K562 (cell line): ENCODE data around the gene CCDC33. TPM values are rescaled to one million over a fixed set of nuclear protein-coding genes. Genes with fewer than 3 reads are reported as not detected.

Source experiments
- ATAC-seq: fragments of 200-7000 bp; cut with Tn5 transposase; 3 replicates; pipeline ENCODE4 v1.9.1; 2020; ENCODE audit warnings: moderate library complexity
- BruUV-seq: library from RNA; stranded (reverse); fragments of 400-500 nt; replicated peaks from 2 replicates; lab custom pipeline; 2021; lab: Mats Ljungman, UMichigan
- CTCF ChIA-PET: fragments of 300-600 bp; formaldehyde crosslinking; extraction: SDS; loops from one replicate; lab custom pipeline; 2021; ENCODE audit warnings: low intra/inter-chr PET ratio; lab: Yijun Ruan, JAX
- POLR2A ChIA-PET: fragments of 300-600, 350-650 bp; sonication (Branson Sonifier 250); formaldehyde crosslinking; extraction: SDS; loops from one replicate; lab custom pipeline; 2021; ENCODE audit warnings: antibody characterized with exemption, inconsistent platforms; lab: Yijun Ruan, JAX
- DNase-seq, 4 experiments: peaks; one replicate each; pipeline versions ENCODE4 v3.0.0 to v3.0.0-alpha.2; 2011 to 2018; ENCODE audit warnings: low spot score in 3 of 4, mixed read lengths in 3 of 4; ENCODE audit errors: extremely low read depth in 1 of 4
- FAIRE-seq: peaks from 2 replicates; lab custom pipeline; 2011; peaks lifted over from hg19 to GRCh38; lab: Jason Lieb, UNC
- H2AFZ ChIP-seq: 2 replicates; pipeline ENCODE4 v1.6.0; 2011; ENCODE audit warnings: low read depth, low read length, control low read depth, inconsistent platforms
- H3K27ac ChIP-seq: fragments of 200-600 bp; 3 replicates; pipeline ENCODE4 v1.8.0; 2011; ENCODE audit warnings: low read depth, mild to moderate bottlenecking, control low read depth, inconsistent platforms, low read length, moderate library complexity, mixed read lengths; ENCODE audit errors: extremely low read depth
- H3K27me3 ChIP-seq, 2 experiments: fragments of 300-600 bp in 1 of 2; 2 replicates in 1 of 2; 3 replicates in 1 of 2; pipeline versions ENCODE4 v1.6.0 to v1.8.0; 2011; ENCODE audit warnings: inconsistent platforms in 2 of 2, low read length in 2 of 2, mild to moderate bottlenecking in 1 of 2, mixed read lengths in 1 of 2, moderate library complexity in 1 of 2; ENCODE audit not compliant: control insufficient read depth in 2 of 2, insufficient read depth in 2 of 2
- H3K36me3 ChIP-seq: fragments of 300-600 bp; 3 replicates; pipeline ENCODE4 v1.8.0; 2011; ENCODE audit warnings: mild to moderate bottlenecking, low read length, inconsistent platforms; ENCODE audit not compliant: control insufficient read depth, insufficient read depth
- H3K4me1 ChIP-seq, 2 experiments: fragments of 200-600 bp in 1 of 2; replicated peaks in 1 of 2; 2 replicates in 1 of 2; 3 replicates in 1 of 2; pipeline versions ENCODE4 v1.5.1 to v1.8.0; 2011; ENCODE audit warnings: inconsistent platforms in 2 of 2, low read length in 2 of 2, mild to moderate bottlenecking in 1 of 2, mixed read lengths in 1 of 2, moderate library complexity in 1 of 2; ENCODE audit not compliant: control insufficient read depth in 2 of 2, insufficient read depth in 2 of 2
- H3K4me2 ChIP-seq: 2 replicates; pipeline ENCODE4 v1.6.1; 2011; ENCODE audit warnings: low read length, control low read depth, inconsistent platforms, mixed read lengths; ENCODE audit not compliant: insufficient read depth
- H3K4me3 ChIP-seq: fragments of 200-600 bp; sonication (generic), shearing (Covaris generic); 2 replicates; pipeline ENCODE4 v1.5.1; 2016; ENCODE audit warnings: control low read depth, inconsistent platforms
- H3K79me2 ChIP-seq: fragments of 200-600 bp; 3 replicates; pipeline ENCODE4 v1.8.0; 2011; ENCODE audit warnings: low read length, inconsistent platforms; ENCODE audit not compliant: control insufficient read depth, insufficient read depth
- H3K9ac ChIP-seq, 2 experiments: 2 replicates each; pipeline versions ENCODE4 v1.6.0 to v1.6.1; 2011; ENCODE audit warnings: low read depth in 2 of 2, low read length in 2 of 2, control low read depth in 1 of 2, inconsistent platforms in 1 of 2, mild to moderate bottlenecking in 1 of 2, mixed read lengths in 1 of 2; ENCODE audit not compliant: insufficient read depth in 1 of 2
- H3K9me1 ChIP-seq: one replicate; pipeline ENCODE4 v1.6.0; 2011; ENCODE audit warnings: inconsistent platforms, mild to moderate bottlenecking, low read length, moderate library complexity; ENCODE audit not compliant: control insufficient read depth, insufficient read depth
- H3K9me3 ChIP-seq: replicated peaks from 2 replicates; pipeline ENCODE4 v1.5.1; 2011; ENCODE audit warnings: low read depth, low read length, inconsistent platforms; ENCODE audit not compliant: control insufficient read depth, insufficient read depth
- H4K20me1 ChIP-seq: replicated peaks from 2 replicates; pipeline ENCODE4 v1.6.1; 2011; ENCODE audit warnings: low read length, inconsistent platforms, mixed read lengths; ENCODE audit not compliant: control insufficient read depth, insufficient read depth
- EGR1 ChIP-seq: fragments of 450-650 bp; conservative IDR thresholded peaks from 2 replicates; pipeline ENCODE4 v1.6.1; 2017; ENCODE audit warnings: mild to moderate bottlenecking
- FOXK2 ChIP-seq, 2 experiments: fragments of 450-650 bp; IDR thresholded peaks in 1 of 2; conservative IDR thresholded peaks in 1 of 2; 2 replicates each; pipeline ENCODE4 v1.6.1; 2016; ENCODE audit warnings: low read depth in 2 of 2, mild to moderate bottlenecking in 1 of 2
- HNRNPLL ChIP-seq: fragments of 200-400 bp; formaldehyde crosslinking; IDR thresholded peaks from 2 replicates; pipeline ENCODE4 v1.6.1; 2017; ENCODE audit warnings: low read length, low read depth, mild to moderate bottlenecking; ENCODE audit not compliant: poor library complexity, severe bottlenecking
- HOXB6 ChIP-seq: fragments of 250-450 bp; sonication (Bioruptor Pico); IDR thresholded peaks from 2 replicates; pipeline ENCODE4 v1.5.1; 2022; ENCODE audit warnings: mild to moderate bottlenecking, borderline replicate concordance
- KLF1 ChIP-seq: fragments of 450-650 bp; IDR thresholded peaks from 2 replicates; pipeline ENCODE4 v1.6.1; 2016; ENCODE audit warnings: missing genetic modification characterization, missing compliant biosample characterization
- KLF16 ChIP-seq: IDR thresholded peaks from 2 replicates; pipeline ENCODE4 v1.6.1; 2016; ENCODE audit warnings: antibody characterized with exemption
- MAZ ChIP-seq, 2 experiments: fragments of 450-650 bp in 1 of 2; sonication (generic) in 1 of 2; formaldehyde crosslinking; IDR thresholded peaks in 1 of 2; conservative IDR thresholded peaks in 1 of 2; 2 replicates each; pipeline versions ENCODE4 v1.4.0 to v1.5.0; 2020; ENCODE audit warnings: mild to moderate bottlenecking in 1 of 2, missing genetic modification reagents in 1 of 2
- NRF1 ChIP-seq, 2 experiments: fragments of 450-650 bp; IDR thresholded peaks in 1 of 2; conservative IDR thresholded peaks in 1 of 2; 2 replicates each; pipeline ENCODE4 v1.6.1; 2014; ENCODE audit warnings: mild to moderate bottlenecking in 2 of 2
- RBM17 ChIP-seq: fragments of 200-400 bp; formaldehyde crosslinking; IDR thresholded peaks from 2 replicates; pipeline ENCODE4 v1.6.1; 2017; ENCODE audit warnings: low read depth, mild to moderate bottlenecking, low read length, borderline replicate concordance
- RFX5 ChIP-seq: IDR thresholded peaks from 2 replicates; pipeline ENCODE4 v1.6.1; 2011; ENCODE audit warnings: low read depth, mild to moderate bottlenecking, improper control_type of control experiment, low read length
- SAP30 ChIP-seq: fragments of 200-600 bp; sonication (generic); IDR thresholded peaks from 2 replicates; pipeline ENCODE4 v1.6.1; 2012; ENCODE audit warnings: borderline replicate concordance, low read depth, mild to moderate bottlenecking, moderate library complexity, low read length, control low read depth, inconsistent platforms; ENCODE audit not compliant: insufficient read depth, poor library complexity, severe bottlenecking
- ZNF24 ChIP-seq: fragments of 450-650 bp; IDR thresholded peaks from 2 replicates; pipeline ENCODE4 v1.6.1; 2016
- WGBS: fragments of 100-300 bp; shearing (Covaris generic); methylation state at CpG from one replicate; pipeline ENCODE4 v1.1.6; 2016; ENCODE audit warnings: low coverage, mixed read lengths; ENCODE audit not compliant: insufficient coverage; ENCODE audit errors: missing lambda C conversion rate; 5-methylcytosine and 5-hydroxymethylcytosine counted together
- in situ Hi-C: fragments of 300-500 bp; cut with MboI; formaldehyde crosslinking; loops from 4 replicates; pipeline ENCODE4 v1.15.0; 2018; ENCODE audit warnings: inconsistent platforms, mixed read lengths
- intact Hi-C: fragments of 100-400 bp; cut with micrococcal nuclease; formaldehyde crosslinking; loops from 2 replicates; pipeline ENCODE4 v1.14.2; 2022
- polyA plus RNA-seq, 8 experiments: library from polyadenylated mRNA; depleted of rRNA in 4 of 8; stranded (reverse) in 5 of 8; unstranded in 3 of 8; fragments of >200 nt; fragmentation: Nextera tagmentation in 2 of 8; fragmentation: Illumina TruSeq in 1 of 8; extraction: Ambion mirVana in 2 of 8; extraction: Trizol in 1 of 8; gene quantifications; 2 replicates each; pipeline versions ENCODE4 v1.2.1 to v1.2.3, GENCODE V29; 2011 to 2014; ENCODE audit warnings: inconsistent platforms in 1 of 8, missing spikeins in 1 of 8
- total RNA-seq, 7 experiments: library from RNA; depleted of rRNA in 6 of 7; stranded (reverse); fragments of >200 nt in 6 of 7; fragmentation: Illumina TruSeq in 2 of 7; extraction: Trizol in 2 of 7; gene quantifications; 2 replicates each; pipeline versions ENCODE4 v1.2.1 to v1.2.3, GENCODE V29; 2011 to 2021; ENCODE audit warnings: low replicate concordance in 1 of 7
- TF ChIP-seq, protein P1 (sequence below): fragments of 450-650 bp; conservative IDR thresholded peaks from 2 replicates; pipeline ENCODE4 v1.6.1; 2016; ENCODE audit warnings: missing genetic modification characterization, low read depth, mild to moderate bottlenecking, missing compliant biosample characterization, moderate library complexity
- TF ChIP-seq, protein P2 (sequence below): fragments of 450-650 bp; formaldehyde crosslinking; IDR thresholded peaks from 2 replicates; pipeline ENCODE4 v1.4.0; 2022; ENCODE audit warnings: missing genetic modification characterization

The CCDC33 gene
- total and polyA plus RNA-seq, 9 of the 15 experiments (the other 6 are each of a cell fraction or from before 2014, with no cell fraction given): 0.08 to 1.1 (median 0.15) TPM; not detected in 4

DNA sequence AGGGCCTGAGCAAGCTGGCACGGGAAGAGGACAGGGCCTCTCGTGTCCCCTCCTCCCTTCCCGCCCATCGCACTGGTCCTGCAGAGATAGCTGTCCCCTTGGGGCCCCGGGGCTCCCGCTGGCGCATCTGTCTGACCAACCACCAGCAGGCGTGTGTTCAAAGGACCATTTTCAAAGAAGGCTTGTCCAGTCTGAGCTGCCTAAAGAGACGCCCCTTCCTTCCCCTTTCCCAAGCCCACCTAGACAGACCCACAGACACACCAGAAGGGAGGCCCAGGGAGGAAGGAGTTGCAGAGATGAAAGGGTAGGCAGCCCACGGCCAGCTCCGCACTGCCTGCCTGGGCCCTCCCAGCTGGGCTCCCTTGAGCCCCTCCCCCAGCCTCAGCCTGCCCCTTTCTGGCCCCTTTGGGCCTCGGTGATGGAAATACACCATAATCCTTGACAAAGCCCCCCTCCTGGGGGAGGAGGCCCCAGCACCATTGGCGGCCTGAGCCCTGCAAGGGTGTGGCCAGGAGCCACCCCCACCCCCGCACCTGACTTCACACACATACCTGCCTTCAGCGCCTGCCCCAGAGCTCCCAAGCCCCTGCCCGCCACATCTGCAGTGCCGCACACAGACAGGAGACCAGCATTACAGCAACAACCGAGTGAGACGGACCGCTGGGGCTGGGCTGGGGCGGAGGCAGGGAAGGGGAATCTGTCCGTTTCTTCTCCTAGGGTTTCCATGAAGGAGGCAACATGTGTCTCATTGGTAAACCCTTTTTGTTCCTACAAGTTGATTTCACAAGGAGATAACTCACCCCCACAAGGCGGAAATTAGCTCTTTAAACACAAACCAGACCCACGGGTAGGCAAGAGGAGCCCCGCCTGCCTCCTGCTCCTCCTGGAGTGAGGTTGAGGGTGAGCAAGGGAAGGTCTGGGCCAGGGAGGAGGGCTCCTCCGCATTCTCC lies 33.4 kb upstream of the CCDC33 start, which contains the start of gene STRA6:
TSS of gene STRA6 (minus strand) at position 336 of the 950 bp plus-strand sequence. CDS start 520 bp downstream, outside the sequence.
- Histone ChIP-seq H2AFZ (peak within 1 kb of the TSS; percentile 39; the same call in 1 of the 2 replicates), H3K9me3 (no peaks in the 10 kb centered on the region), H3K4me3 (no peak within 1 kb of the TSS), H3K79me2 (no peaks in the 10 kb centered on the region), H3K4me1 (peaks cover 8 to 15% of the 10 kb centered on the region in 2 experiments; a peak in 4 of 5 replicates), H3K9ac (no peak within 1 kb of the TSS), H3K27ac (no peak within 1 kb of the TSS), H3K27me3 (peaks cover 2 to 76% of the 10 kb centered on the region in 2 experiments; a peak in 3 of 5 replicates), H4K20me1 (0 out of 2 replicates have a peak, but pooled peaks cover 15% of the 10 kb centered on the region), H3K4me2 (0 out of 2 replicates have a peak within 1 kb of the TSS, but pooled peaks have one; percentile 7), H3K9me1 (no peaks in the 10 kb centered on the region), H3K36me3 (no peaks in the 10 kb centered on the region)
- BruUV-seq: no TSS peak
- ChIA-PET POLR2A (interaction anchor here (0.6 to 1.8 kb wide), 6 partner anchors 14 to 354 kb away, joined by 3 to 5 read pairs (median 4); no protein-coding TSS in a partner anchor), CTCF (no interaction called here)
- intact Hi-C loops (no loop called here), in situ Hi-C loops (no loop called here)
- DNase-seq (peak; percentile 52 to 68 (median 64)), ATAC-seq (peak; percentile 83), FAIRE-seq (peak; percentile 56)
- WGBS: 7% methylated on average over 16 of the region's 26 CpGs
- TF ChIP-seq KLF1 (no peak), ZNF24 (no peak), HNRNPLL (no peak), NRF1 (conservative IDR thresholded peaks at IDR 0.05 in 1 of 2, IDR thresholded peaks at IDR 0.05 in 1 of 2) (peak in 1 of 2 experiments; percentile 10; a peak in 1 of 4 replicates), HOXB6 (CRISPR knock-in tag) (no peak), RBM17 (no peak), FOXK2 (conservative IDR thresholded peaks at IDR 0.05 in 1 of 2, IDR thresholded peaks at IDR 0.05 in 1 of 2; ENCODE audit: low read depth in 2 of 2) (0 out of 4 replicates have a peak, but pooled peaks of 1 of the 2 experiments have one; percentile 14), KLF16 (no peak), RFX5 (no peak), MAZ (CRISPR knock-in tag; conservative IDR thresholded peaks at IDR 0.05 in 1 of 2, IDR thresholded peaks at IDR 0.05 in 1 of 2) (0 out of 4 replicates have a peak, but pooled peaks of 1 of the 2 experiments have one; percentile 13), SAP30 (no peak), EGR1 (peak; percentile 68)
- TF ChIP-seq, protein P1, sequence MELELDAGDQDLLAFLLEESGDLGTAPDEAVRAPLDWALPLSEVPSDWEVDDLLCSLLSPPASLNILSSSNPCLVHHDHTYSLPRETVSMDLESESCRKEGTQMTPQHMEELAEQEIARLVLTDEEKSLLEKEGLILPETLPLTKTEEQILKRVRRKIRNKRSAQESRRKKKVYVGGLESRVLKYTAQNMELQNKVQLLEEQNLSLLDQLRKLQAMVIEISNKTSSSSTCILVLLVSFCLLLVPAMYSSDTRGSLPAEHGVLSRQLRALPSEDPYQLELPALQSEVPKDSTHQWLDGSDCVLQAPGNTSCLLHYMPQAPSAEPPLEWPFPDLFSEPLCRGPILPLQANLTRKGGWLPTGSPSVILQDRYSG (tag): no peak
- TF ChIP-seq, protein P2, sequence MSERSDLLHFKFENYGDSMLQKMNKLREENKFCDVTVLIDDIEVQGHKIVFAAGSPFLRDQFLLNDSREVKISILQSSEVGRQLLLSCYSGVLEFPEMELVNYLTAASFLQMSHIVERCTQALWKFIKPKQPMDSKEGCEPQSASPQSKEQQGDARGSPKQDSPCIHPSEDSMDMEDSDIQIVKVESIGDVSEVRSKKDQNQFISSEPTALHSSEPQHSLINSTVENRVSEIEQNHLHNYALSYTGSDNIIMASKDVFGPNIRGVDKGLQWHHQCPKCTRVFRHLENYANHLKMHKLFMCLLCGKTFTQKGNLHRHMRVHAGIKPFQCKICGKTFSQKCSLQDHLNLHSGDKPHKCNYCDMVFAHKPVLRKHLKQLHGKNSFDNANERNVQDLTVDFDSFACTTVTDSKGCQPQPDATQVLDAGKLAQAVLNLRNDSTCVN (CRISPR knock-in tag): no peak
